Lung microvascular endothelial cell (primary cell): ENCODE measurements around the gene MAP1LC3B. TPM values are rescaled to one million over a fixed set of nuclear protein-coding genes. Genes with fewer than 3 reads are reported as not detected.
"Not testable (repeated sequence)": the region's sequence is repeated elsewhere in the genome, so short reads cannot be mapped to it uniquely, and the experiment has no call there.

Source experiments
- DNase-seq, 2 donors: peaks; one replicate each; pipeline versions ENCODE4 v3.0.0 to v3.0.0-alpha.2; 2010; ENCODE audit warnings: low read depth in 2 of 2
- total RNA-seq: library from RNA; depleted of rRNA; stranded (reverse); fragments of >200 nt; gene quantifications from 2 replicates; pipeline ENCODE4 v1.2.1, GENCODE V29; 2014

The MAP1LC3B gene
- total RNA-seq, 1 donor from 2014 or later, result 21.6 TPM

DNA sequence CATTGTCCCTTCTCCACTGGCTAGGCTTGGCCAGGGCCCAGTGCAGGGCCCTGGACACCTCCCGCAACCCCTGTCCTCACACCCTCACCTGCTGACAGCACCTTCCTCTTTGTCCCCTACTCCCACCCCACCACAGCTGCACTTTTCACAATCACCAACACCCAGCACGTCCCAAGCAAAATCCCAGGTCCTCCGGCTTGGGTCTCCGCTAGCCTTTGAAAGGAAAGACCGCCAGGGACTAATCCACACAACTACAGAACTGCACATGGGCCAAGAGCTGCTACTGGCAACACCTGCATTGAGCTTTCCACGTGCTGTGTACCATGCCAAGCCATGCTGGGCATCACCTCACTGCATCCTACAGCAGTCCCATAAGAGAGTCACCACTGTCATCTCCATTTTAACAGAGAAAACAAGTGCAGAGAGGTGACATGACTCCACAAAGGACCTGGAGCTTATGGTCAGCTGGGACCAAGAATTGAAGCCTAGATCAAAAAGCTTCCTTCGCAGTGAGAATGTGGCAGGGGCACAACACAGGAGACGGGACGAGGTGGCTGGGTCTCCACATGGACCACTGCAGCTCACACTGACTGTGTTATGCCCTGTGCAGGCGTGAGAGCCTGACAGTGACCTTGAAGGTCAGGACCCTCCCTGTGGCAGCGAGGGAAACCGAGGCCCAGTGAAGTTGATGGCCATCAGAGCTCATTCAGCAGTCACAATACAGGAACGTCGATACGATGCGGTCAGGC lies 31.1 kb upstream of the MAP1LC3B start:
- no peak for DNase-seq

DNA sequence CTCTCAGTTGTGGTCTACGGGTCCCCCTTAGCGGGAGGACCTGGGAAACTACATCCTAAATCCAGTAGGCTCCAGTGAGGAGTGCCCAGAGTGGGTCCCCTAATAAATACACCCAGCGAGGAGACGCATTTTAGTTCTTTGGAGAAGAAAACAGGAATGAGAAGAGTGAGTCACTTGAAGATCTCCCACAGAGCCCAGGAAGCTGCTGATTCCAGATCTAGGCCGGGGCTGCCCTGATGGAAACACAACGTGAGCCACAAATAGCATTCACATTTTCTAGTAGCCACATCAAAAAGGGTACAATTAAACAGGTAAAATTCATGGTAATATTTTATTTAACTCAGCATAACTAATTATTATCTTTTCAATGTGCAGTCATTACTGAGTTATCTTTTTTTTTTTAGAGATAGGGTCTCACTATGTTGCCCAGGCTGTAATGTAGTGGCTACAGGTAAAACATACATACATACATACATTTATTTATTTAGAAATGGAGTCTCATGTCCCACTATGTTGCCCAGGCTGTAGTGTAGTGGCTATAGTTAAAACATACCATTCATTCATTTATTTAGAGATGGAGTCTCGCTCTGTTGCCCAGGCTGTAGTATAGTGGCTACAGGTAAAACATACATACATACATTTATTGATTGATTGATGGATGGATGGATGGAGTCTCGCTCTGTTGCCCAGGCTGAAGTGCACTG lies 30.1 kb upstream of the MAP1LC3B start:
- DNase-seq, result peak in 1 of 2 donors; percentile 58

DNA sequence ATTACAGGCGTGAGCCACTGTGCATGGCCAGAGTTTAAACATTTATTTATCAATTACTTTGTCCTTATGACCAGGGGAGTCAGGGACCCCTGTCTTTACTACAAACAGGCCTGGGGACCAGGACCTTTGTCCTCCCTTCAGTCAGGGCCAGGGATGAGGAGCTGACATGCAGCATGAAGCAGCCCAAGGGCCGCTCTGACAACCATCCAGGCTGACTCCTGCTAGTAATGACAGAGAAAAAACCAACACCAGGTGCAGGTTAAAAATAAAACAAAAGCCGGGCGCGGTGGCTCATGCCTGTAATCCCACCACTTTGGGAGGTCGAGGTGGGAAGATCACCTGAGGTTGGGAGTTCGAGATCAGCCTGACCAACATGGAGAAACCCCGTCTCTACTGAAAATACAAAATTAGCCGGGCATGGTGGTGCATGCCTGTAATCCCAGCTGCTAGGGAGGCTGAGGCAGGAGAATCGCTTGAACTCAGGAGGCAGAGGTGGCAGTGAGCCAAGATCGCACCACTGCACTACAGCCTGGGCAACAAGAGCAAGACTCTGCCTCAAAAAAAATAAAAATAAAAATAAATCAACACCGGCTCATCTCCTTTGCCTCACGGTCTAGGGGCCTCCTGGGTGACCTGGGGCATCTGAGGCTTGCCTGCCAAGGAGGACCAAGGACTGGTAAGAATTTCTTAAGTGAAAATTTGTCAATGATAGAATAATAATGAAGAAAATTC lies 29.1 kb upstream of the MAP1LC3B start:
- DNase-seq, result not testable (repeated sequence)

DNA sequence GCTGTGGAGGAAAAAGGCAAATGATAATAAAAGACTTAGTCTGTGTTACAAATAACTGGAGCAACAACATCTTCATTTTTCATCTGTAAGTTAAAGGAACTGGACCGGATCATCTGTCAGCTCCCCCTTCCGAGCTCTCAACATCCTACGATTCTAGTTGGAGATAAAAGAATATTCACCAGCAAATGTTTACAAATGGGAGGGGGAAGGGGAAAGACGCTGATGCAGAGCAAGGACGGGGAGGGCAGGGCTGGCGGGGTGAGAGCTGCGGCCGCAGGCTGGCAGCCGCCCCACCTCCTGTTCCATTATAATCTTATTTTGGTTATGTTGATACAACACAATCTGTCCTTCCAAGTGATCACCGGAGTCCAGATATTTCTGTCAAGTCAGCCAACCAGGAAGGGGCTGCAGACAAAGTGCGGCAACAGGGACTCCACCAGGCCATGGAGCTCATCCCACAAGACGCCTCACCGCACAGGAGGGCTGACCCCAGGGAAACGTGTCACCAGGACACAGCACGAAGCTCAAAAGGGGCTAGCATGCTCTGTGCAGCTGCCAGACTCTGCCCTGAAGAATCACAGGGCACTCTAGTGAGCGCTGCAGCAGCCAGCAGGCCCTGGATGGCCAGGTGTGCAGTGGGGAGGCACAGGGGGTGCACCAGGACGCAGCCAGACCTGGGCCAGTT lies 28.2 kb upstream of the MAP1LC3B start:
- DNase-seq, result peak in 1 of 2 donors; percentile 57

DNA sequence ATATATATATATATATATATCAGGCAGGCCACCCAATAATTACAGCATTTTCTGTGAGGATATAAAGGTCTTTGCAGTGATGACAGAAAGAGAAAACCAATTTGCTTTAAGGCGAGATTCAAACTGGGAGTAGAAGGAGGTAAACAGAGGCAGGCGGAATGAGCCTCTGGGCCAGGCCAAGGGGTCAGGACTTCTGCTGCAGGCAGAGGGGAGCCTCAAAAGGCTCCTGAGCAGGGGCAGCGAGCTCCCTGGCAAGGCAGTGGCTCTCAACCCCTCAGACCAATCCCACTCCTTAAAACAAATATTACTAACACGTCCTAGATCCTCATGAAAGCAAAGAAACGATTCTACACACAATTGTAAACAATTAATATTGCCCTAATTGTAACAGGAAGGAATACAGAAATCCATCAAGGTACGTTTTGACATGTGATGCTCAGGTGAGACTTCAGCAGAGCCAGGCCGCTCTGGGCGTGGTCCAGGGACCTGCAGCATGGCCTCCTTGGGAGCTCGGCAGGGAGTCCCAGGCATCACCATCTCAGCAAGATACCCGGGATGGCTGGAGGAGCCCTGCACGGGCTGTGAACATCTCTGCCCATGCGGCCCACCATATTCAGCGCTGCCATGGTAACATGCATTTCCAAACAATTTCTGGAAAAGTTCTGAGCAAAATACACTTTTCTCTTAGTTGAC lies 27.0 kb upstream of the MAP1LC3B start:
- no peak for DNase-seq

DNA sequence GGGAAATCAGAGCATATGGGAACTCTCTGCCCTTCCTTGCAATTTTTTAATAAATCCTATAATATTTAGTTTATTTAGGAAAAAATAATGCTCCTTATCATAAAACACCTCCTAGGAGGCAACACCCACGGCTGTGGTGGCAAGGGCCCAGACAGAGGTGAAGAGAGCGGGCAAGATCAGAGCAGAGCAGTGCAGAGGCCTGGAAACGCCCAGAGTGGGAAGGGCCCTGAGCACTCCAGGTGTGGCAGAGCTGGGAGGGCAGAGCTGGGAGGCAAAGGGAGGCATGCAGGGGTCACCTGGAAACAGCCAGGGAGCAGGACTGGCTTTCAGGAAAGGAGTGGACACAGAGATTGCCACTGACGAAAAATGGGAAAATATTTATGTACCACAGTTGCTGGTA lies 25.8 kb upstream of the MAP1LC3B start:
- DNase-seq, result no peak

DNA sequence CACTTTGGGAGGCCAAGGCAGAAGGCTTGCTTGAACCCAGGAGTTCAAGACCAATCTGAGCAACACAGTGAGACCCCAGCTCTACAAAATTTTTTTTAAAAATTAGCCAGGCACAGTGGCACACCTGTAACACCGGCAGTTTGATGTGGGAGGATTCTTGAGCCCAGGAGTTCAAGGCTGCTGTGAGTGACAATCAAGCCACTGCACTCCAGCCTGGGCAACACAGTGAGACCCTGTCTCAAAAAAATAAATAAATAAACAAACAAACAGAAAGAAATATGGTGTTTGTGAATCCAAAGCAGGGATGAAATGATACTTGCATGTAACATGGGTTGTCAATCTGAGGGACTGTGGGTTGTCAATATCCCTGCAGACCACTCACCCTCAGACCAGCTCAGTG lies 25.2 kb upstream of the MAP1LC3B start:
- no peak for DNase-seq

DNA sequence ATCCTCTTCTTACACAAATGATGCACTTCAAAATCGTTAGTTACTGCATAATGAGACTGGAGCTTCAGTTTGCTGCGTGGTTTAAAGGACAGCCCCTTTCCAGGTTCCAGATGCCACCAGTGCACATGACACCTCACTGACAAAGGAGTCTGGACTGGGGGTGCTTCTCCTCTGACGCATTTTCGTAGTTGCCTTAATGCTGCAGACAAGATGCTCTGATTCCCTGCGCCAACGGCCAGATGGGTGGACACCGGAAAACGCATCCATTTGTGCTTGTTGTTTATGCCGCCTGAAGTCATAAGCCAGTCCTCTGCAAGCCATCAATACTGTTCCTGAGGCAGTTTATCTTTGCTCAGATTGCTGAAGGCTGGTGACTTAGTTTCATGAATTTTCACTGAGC lies 24.6 kb upstream of the MAP1LC3B start:
- DNase-seq, result no peak

DNA sequence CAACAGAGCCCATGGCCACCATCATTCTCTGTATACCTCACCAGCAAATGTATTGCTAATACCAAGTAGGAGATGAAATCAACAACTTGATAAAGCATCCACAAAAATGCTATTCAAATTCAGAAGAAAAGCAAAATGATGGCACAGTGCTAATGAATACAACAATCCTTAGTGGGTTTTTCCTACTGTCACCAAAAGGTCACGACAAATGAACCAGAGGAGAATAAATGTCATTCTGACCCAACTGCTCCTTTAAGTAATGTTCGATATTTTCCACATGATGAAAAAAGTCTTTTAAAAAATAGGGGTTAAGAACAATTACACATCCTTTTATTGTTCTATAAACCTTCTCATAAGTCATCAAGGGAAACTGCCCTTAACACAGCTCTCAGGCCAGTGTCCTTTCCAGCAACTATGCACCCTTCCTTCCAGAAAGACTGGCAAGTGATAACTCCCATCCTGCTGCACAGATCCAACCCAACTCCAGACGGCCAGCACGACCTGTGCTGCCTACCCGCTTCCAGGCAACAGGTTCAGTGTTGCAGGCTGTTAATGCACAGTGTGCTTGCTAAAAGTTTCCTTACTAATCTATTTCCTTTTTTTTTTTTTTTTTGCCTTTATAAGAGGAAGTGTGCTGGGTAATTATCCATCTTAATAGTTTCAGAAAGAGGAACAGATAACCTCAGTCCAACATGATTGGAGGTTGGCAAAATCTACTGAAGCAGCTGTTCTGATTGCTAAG lies 23.9 kb upstream of the MAP1LC3B start:
- DNase-seq, result peak in 1 of 2 donors; percentile 68

DNA sequence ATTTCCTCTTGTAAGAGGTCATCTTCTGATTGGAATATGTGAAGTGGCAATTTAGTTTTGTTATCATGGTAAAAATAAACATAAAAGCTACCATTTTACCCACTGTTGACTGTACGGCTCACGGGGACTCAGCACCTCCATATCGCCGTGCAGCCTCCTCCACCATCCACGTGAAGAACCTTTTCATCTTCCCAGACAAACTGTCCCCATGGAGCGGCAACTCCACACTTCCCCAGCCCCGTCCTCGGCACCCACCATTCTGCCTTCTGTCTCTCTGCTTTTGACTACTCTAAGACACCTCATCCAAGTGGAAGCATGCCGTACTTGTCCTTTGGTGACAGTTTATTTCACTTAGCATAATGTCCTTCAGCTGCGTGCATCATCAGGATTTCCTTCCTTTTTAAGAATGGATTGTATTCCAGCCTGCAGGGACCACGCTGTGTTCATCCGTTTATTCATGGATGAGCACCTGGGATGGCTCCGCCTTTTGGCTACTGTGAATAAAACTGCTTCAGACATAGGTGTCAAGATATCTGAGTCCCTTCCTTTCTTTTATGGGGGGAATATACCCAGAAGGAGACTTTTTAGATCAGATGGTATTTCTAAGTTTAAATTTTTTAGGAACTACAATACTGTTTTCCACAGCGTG lies 22.9 kb upstream of the MAP1LC3B start:
- peak; percentile 37 to 40 for DNase-seq

DNA sequence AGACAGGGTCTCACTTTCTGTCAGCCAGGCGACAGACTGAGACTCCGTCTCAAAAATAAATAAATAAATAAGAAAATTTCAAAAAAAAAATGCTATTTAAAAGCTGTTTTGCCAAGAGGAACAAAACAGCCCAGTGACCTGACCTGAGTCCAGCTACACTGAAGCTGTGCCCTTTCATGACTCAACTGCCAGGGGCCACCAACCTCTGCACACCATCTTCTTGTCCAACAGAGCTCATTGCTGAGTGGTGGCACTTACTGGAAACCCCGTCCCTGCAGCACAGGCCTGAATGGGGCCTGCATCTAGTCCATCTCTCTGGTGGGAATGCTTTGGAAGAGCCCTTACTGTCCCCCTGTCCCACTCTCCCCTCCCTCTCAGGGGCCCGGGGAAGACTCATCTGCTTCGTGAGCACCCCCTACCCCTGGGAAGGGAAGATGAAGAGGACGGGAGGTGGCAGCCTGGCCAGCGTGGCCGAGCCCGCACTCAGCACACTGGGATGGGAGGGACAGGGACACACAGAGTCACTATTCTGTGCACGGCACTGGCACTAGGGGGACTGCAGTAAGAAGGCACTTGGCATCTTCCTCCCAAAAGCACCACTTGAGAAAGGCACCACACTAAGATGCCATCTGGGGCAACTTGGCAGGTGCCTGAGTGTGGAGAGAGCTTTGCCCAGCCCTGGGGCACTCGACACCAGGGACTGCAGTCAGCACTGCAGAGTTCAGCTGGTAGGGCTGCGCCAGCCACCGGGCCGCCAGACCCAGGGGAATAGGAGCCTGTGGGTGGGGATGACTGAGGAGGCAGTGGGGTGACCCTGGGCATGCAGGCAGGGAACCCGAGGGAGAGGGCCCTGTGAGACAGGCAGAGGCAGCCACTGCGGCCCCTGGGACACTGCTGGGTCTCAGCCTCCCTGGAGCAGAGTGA lies 22.1 kb upstream of the MAP1LC3B start:
- no peak for DNase-seq

DNA sequence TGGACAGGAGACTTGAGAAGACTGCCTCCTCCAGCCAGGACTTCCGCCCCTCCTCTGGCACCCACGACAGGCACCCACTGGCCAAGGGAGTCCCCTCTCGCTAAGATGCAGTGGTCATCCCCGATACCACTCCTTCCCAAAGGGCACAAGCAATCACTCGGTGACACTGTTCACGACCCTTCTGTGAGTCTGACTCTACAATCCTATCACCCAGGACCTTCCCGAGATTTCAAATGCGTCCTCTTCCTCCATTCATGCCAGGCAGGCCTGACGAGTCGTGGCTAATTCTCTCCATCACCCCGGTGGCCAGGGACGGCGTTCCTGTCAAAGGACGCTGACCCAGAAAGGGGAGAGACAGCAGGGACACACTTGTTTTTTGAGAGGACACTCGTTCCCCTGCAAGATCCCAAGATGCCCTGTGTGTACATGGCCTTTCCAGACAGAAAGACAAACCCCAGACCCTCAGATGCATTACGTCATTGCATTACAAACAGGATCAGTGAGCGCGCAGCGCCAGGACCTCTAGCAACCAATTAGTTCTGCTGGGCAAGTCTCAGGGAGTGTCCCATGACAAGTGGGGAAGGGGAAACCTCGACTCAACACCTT lies 20.8 kb upstream of the MAP1LC3B start:
- DNase-seq, result no peak

DNA sequence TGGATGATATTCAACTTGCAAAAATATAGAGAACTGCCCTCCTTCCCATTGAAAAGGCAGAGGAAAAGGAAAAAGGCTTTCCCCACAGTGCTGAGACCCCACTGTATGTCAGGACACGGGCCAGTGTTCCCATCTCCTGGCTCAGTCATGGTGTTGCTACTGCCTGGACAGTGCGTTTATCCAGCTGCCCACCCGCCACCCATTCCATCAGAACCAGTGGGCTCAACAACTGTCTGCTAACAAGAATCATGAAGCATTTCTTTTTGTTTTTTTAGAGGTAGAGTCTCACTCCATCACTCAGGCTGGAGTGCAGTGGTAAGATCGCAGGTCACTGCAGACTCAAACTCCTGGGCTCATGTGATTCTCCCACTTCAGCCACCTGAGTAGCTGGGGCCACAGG lies 19.8 kb upstream of the MAP1LC3B start:
- no peak for DNase-seq

DNA sequence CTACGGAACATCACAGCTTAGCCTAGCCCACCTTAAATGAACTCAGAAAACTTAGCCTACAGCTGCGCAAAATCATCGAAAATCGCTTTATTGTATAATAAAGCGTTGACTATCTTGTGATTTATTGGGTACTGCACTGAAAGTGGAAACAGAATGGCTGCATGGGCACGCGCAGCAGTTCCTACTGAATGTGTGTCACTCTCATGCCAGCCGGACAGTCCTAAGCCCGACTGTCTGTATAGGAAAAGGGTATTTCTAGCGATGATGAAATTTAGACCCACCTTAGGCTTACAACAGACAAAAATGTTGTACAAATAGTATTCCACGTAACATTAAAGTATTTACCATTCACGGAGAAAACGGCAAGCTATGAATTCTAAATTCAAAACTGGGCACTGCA lies 17.8 kb upstream of the MAP1LC3B start:
- no peak for DNase-seq

DNA sequence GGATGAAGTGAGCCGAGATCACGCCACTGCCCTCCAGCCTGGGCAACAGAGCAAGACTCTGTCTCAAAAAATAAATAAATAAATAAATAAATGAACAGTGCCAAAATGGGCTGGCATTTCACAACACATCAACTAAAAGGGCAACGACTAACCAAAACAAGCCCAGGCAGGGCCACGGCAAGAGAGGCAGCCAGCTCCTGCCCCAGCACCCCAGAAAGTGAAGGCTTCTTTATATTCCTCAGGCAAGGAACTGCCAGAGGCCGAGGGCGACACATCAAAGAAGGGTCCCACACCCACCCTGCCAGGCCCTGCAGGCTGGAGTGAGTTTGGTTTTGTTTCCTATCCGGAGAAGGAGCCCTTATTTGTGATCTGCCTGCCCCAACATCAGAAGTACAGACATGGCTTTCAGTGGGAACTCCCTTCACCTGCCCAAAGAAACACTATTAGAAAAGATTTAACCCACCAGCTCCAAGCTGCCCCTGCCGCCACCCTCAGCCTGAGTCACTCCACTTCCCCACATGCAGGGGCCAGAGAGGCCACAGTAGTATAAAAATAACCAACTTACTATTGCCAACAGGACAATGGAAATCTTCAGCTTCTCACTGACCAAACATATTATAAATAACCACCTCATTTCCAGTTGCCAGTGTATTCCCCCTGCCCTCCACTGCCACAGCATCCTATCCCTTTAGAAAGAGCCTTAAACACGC lies 16.6 kb upstream of the MAP1LC3B start:
- DNase-seq, result peak; percentile 89

DNA sequence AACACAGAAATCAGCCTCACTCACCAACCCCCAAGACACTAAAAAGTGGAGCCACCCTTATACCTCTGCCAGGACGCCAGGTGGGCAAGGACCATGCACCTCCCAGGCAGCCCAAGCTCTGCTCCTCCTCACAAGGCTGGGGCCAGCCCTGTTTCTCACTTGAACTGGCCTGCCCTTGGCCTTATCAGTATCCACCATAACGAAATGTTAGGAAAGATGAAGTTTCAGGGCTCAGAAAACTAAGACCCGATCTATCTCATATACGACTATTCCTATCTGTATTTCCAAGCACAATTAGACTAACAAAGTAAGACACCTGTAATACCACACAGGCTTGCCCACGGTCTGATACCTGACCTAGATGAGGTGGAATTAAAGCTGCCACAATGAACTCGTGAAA lies 15.5 kb upstream of the MAP1LC3B start:
- DNase-seq, result no peak

DNA sequence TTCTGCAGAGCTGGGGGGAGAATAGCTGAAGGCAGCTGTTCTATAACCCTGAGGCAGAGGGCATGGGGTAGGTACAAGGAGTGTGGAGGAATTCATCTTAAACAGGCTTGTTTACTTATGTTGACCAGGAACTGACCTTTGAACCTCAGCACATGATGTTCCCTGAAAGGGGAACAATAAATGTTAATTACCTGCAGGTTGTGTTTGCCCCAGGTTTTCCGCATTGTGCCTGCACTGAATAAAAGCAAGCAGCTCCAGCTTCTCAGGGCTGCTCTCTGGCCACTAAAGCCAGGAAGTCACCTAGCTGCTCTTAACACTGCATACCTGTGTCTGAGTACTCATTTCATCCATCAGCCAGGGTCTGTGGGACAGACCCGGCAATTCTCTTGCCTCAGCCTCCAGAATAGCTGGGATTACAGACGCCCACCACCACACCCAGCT lies 12.8 kb upstream of the MAP1LC3B start:
- DNase-seq, result not testable (repeated sequence)

DNA sequence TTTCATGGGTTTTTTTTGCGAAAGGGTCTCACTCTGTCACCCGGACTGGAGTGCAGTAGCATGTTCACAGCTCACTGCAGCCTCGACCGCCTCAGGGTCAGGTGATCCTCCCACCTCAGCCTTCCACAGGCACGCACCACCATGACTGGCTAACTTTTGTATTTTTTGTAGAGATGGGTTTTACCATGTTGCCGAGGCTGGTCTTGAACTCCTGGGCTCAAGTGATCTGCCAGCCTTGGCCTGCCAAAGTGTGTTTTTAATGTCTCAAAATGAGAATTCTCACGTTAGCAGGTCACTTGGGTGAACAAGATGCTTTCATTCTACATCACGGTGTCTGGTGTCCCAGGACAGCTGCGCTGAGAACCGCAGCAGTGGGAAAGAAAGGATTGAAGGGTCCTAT lies 11.7 kb upstream of the MAP1LC3B start:
- no peak for DNase-seq
